Keratinocyte (primary cell): ENCODE measurements around the gene SWAP70. TPM values are rescaled to one million over a fixed set of nuclear protein-coding genes. Genes with fewer than 3 reads are reported as not detected.

Source experiments
- DNase-seq: peaks from one replicate; pipeline ENCODE4 v3.0.0-alpha.2; 2011; ENCODE audit warnings: low read depth, missing footprints, low spot score
- FAIRE-seq: peaks from 2 replicates; lab custom pipeline; 2011; peaks lifted over from hg19 to GRCh38; lab: Jason Lieb, UNC
- H2AFZ ChIP-seq: 2 replicates; pipeline ENCODE4 v1.6.0; 2012; ENCODE audit warnings: low read length, control low read depth, inconsistent platforms; ENCODE audit not compliant: control insufficient read depth
- H3K27ac ChIP-seq: 2 replicates; pipeline ENCODE4 v1.5.1; 2011; ENCODE audit warnings: low read length; ENCODE audit not compliant: control insufficient read depth, insufficient read depth
- H3K27me3 ChIP-seq: 3 replicates; pipeline ENCODE4 v1.6.0; 2011; ENCODE audit warnings: low read length; ENCODE audit not compliant: control insufficient read depth, insufficient read depth; ENCODE audit errors: extremely low read depth
- H3K36me3 ChIP-seq, 2 experiments: 2 replicates in 1 of 2; 3 replicates in 1 of 2; pipeline ENCODE4 v1.5.1; 2011; ENCODE audit warnings: low read length in 2 of 2, mild to moderate bottlenecking in 1 of 2; ENCODE audit not compliant: control insufficient read depth in 2 of 2, insufficient read depth in 2 of 2; ENCODE audit errors: extremely low read depth in 1 of 2
- H3K4me1 ChIP-seq: 3 replicates; pipeline ENCODE4 v1.5.1; 2011; ENCODE audit warnings: low read length; ENCODE audit not compliant: control insufficient read depth, insufficient read depth; ENCODE audit errors: extremely low read depth
- H3K4me2 ChIP-seq: 3 replicates; pipeline ENCODE4 v1.6.0; 2011; ENCODE audit warnings: low read depth, low read length; ENCODE audit not compliant: control insufficient read depth, insufficient read depth; ENCODE audit errors: extremely low read depth
- H3K4me3 ChIP-seq, 3 experiments: fragments of 200-600 bp in 1 of 3; sonication (generic) in 1 of 3; 2 replicates in 2 of 3; 3 replicates in 1 of 3; pipeline ENCODE4 v1.5.1; 2011 to 2016; ENCODE audit warnings: low read length in 3 of 3, mild to moderate bottlenecking in 3 of 3, control low read depth in 2 of 3, inconsistent platforms in 1 of 3, low read depth in 1 of 3, mixed read lengths in 1 of 3, mixed run types in 1 of 3, moderate library complexity in 1 of 3; ENCODE audit not compliant: control insufficient read depth in 2 of 3, insufficient read depth in 2 of 3; ENCODE audit errors: extremely low read depth in 1 of 3
- H3K79me2 ChIP-seq: 2 replicates; pipeline ENCODE4 v1.6.0; 2012; ENCODE audit warnings: low read length; ENCODE audit not compliant: control insufficient read depth, insufficient read depth
- H3K9ac ChIP-seq: 3 replicates; pipeline ENCODE4 v1.6.0; 2011; ENCODE audit warnings: low read length; ENCODE audit not compliant: control insufficient read depth, insufficient read depth; ENCODE audit errors: extremely low read depth
- H3K9me1 ChIP-seq: 3 replicates; pipeline ENCODE4 v1.6.0; 2011; ENCODE audit warnings: low read length; ENCODE audit not compliant: control insufficient read depth, insufficient read depth; ENCODE audit errors: extremely low read depth
- H3K9me3 ChIP-seq: 2 replicates; pipeline ENCODE4 v1.5.1; 2012; ENCODE audit warnings: low read depth, low read length; ENCODE audit not compliant: control insufficient read depth
- H4K20me1 ChIP-seq: 3 replicates; pipeline ENCODE4 v1.6.0; 2011; ENCODE audit warnings: low read length; ENCODE audit not compliant: control insufficient read depth, insufficient read depth; ENCODE audit errors: extremely low read depth
- CTCF ChIP-seq, 3 experiments: IDR thresholded peaks in 1 of 3; conservative IDR thresholded peaks in 1 of 3; optimal IDR thresholded peaks in 1 of 3; 2 replicates in 2 of 3; 3 replicates in 1 of 3; pipeline versions ENCODE3 to v1.5.1; 2011; ENCODE audit warnings: low read length in 3 of 3, mild to moderate bottlenecking in 3 of 3, moderate library complexity in 2 of 3, control low read depth in 1 of 3, inconsistent platforms in 1 of 3; ENCODE audit not compliant: insufficient read depth in 2 of 3; ENCODE audit errors: extremely low read depth in 1 of 3
- EZH2 ChIP-seq: IDR thresholded peaks from one replicate; pipeline ENCODE4 v1.6.1; 2012; ENCODE audit warnings: inconsistent platforms, mild to moderate bottlenecking, low read length, moderate library complexity
- dilution Hi-C: fragments of 300-500 bp; cut with MboI; formaldehyde crosslinking; loops from one replicate; pipeline ENCODE4 v1.7.0; 2020; ENCODE audit warnings: low sequenced_read_pairs; ENCODE audit not compliant: extremely low pct_ligation_motif_present
- polyA plus RNA-seq, 5 experiments: library from polyadenylated mRNA; depleted of rRNA in 3 of 5; stranded (reverse) in 3 of 5; stranded (forward) in 1 of 5; unstranded in 1 of 5; fragments of >200 nt; gene quantifications; 1 replicate in 1 of 5; 2 replicates in 3 of 5; 3 replicates in 1 of 5; pipeline versions ENCODE4 v1.2.1 to v1.2.3, GENCODE V29; 2011 to 2012; ENCODE audit warnings: missing spikeins in 2 of 5, low read depth in 1 of 5, low replicate concordance in 1 of 5

Gene SWAP70
- polyA plus RNA-seq, 1 donor (not counting 4 experiments of a cell fraction or from before 2014, with no cell fraction given): 28.5 TPM

- no peaks in the 10 kb centered on the region for H3K79me2 ChIP-seq
- no peak overlapping the region for H2AFZ ChIP-seq
- no peaks in the 10 kb centered on the region for H3K9me3 ChIP-seq
- H3K4me3 ChIP-seq: no peak overlapping the region
- H3K9ac ChIP-seq: no peak overlapping the region
- H3K36me3 ChIP-seq: no peaks in the 10 kb centered on the region
- no peak overlapping the region for H3K4me2 ChIP-seq
- no peaks in the 10 kb centered on the region for H3K9me1 ChIP-seq
- H3K4me1 ChIP-seq: peaks cover 5% of the 10 kb centered on the region
- no peak for FAIRE-seq
- H4K20me1 ChIP-seq: no peaks in the 10 kb centered on the region
- no peak overlapping the region for H3K27ac ChIP-seq
- TF ChIP-seq CTCF (optimal IDR thresholded peaks at IDR 0.05 in 1 of 3, IDR thresholded peaks at IDR 0.05 in 1 of 3, conservative IDR thresholded peaks at IDR 0.05 in 1 of 3; ENCODE audit: extremely low read depth in 1 of 3, insufficient read depth in 2 of 3, low read length in 3 of 3) (no peak), EZH2 (no peak)
- H3K27me3 ChIP-seq: no peaks in the 10 kb centered on the region
- dilution Hi-C loops: no loop called here
- DNase-seq: no peak
Observed at GRCh38 chr11:9629064-9629463, 34.8 kb upstream of the SWAP70 start.

- TF ChIP-seq EZH2 (no peak), CTCF (optimal IDR thresholded peaks at IDR 0.05 in 1 of 3, IDR thresholded peaks at IDR 0.05 in 1 of 3, conservative IDR thresholded peaks at IDR 0.05 in 1 of 3; ENCODE audit: extremely low read depth in 1 of 3, insufficient read depth in 2 of 3, low read length in 3 of 3) (no peak)
- dilution Hi-C loops: no loop called here
- no peak overlapping the region for H2AFZ ChIP-seq
- no peaks in the 10 kb centered on the region for H3K27me3 ChIP-seq
- FAIRE-seq: no peak
- H3K4me2 ChIP-seq: no peak overlapping the region
- no peak overlapping the region for H3K27ac ChIP-seq
- H3K9me1 ChIP-seq: no peaks in the 10 kb centered on the region
- H3K79me2 ChIP-seq: no peaks in the 10 kb centered on the region
- no peaks in the 10 kb centered on the region for H4K20me1 ChIP-seq
- no peaks in the 10 kb centered on the region for H3K9me3 ChIP-seq
- no peak overlapping the region for H3K9ac ChIP-seq
- no peaks in the 10 kb centered on the region for H3K4me1 ChIP-seq
- no peak for DNase-seq
- H3K4me3 ChIP-seq: no peak overlapping the region
- H3K36me3 ChIP-seq: no peaks in the 10 kb centered on the region
Observed at GRCh38 chr11:9633679-9634078, 30.2 kb upstream of the SWAP70 start.
